Mesenchymal stem cell (in vitro differentiated cells and primary cell): ENCODE results near the gene IQSEC2.

Experiments used
- DNase-seq: peaks from one replicate; pipeline ENCODE4 v3.0.0-alpha.2; 2013
- H2AFZ ChIP-seq: one replicate; pipeline ENCODE4 v1.6.1; 2013; ENCODE audit warnings: low read depth, mild to moderate bottlenecking, control low read depth, inconsistent platforms, low read length, moderate library complexity
- H2AK5ac ChIP-seq: 2 replicates; pipeline ENCODE4 v1.6.1; 2013; ENCODE audit warnings: low read length, moderate library complexity, mild to moderate bottlenecking, inconsistent platforms; ENCODE audit not compliant: severe bottlenecking
- H2BK120ac ChIP-seq: one replicate; pipeline ENCODE4 v1.6.1; 2013; ENCODE audit warnings: low read depth, mild to moderate bottlenecking, inconsistent platforms, low read length, moderate library complexity
- H2BK12ac ChIP-seq, 2 experiments: one replicate each; pipeline ENCODE4 v1.6.1; 2013; ENCODE audit warnings: inconsistent platforms in 2 of 2, low read length in 2 of 2, mild to moderate bottlenecking in 2 of 2, moderate library complexity in 2 of 2, control low read depth in 1 of 2
- H2BK15ac ChIP-seq: one replicate; pipeline ENCODE4 v1.6.1; 2013; ENCODE audit warnings: mild to moderate bottlenecking, low read depth, inconsistent platforms; ENCODE audit not compliant: poor library complexity, severe bottlenecking
- H2BK5ac ChIP-seq: 2 replicates; pipeline ENCODE4 v1.6.1; 2013; ENCODE audit warnings: low read depth, mild to moderate bottlenecking, low read length, control low read depth, inconsistent platforms; ENCODE audit not compliant: poor library complexity, severe bottlenecking
- H3K14ac ChIP-seq, 2 experiments: one replicate each; pipeline ENCODE4 v1.6.1; 2013; ENCODE audit warnings: inconsistent platforms in 2 of 2, low read length in 2 of 2, control low read depth in 1 of 2, mild to moderate bottlenecking in 1 of 2, moderate library complexity in 1 of 2
- H3K18ac ChIP-seq, 2 experiments: one replicate each; pipeline ENCODE4 v1.6.1; 2013; ENCODE audit warnings: inconsistent platforms in 2 of 2, low read length in 2 of 2, control low read depth in 1 of 2, low read depth in 1 of 2, mild to moderate bottlenecking in 1 of 2
- H3K23ac ChIP-seq, 2 experiments: one replicate each; pipeline ENCODE4 v1.6.1; 2013; ENCODE audit warnings: inconsistent platforms in 2 of 2, low read length in 2 of 2, mild to moderate bottlenecking in 2 of 2, moderate library complexity in 2 of 2, control low read depth in 1 of 2
- H3K27ac ChIP-seq: 2 replicates; pipeline ENCODE4 v1.5.1; 2013; ENCODE audit warnings: mild to moderate bottlenecking, moderate library complexity, low read length, control low read depth, inconsistent platforms; ENCODE audit not compliant: poor library complexity, severe bottlenecking
- H3K27me3 ChIP-seq, 2 experiments: 2 replicates each; pipeline versions ENCODE4 v1.6.1 to v1.7.0; 2013; ENCODE audit warnings: low read length in 2 of 2, mild to moderate bottlenecking in 2 of 2, moderate library complexity in 2 of 2, control low read depth in 1 of 2, inconsistent platforms in 1 of 2; ENCODE audit not compliant: control insufficient read depth in 1 of 2, insufficient read depth in 1 of 2
- H3K36me3 ChIP-seq, 2 experiments: 2 replicates each; pipeline versions ENCODE4 v1.6.1 to v1.7.0; 2013; ENCODE audit warnings: low read length in 2 of 2, control low read depth in 1 of 2, inconsistent platforms in 1 of 2, low read depth in 1 of 2, mild to moderate bottlenecking in 1 of 2; ENCODE audit not compliant: insufficient read depth in 2 of 2, control insufficient read depth in 1 of 2
- H3K4ac ChIP-seq, 2 experiments: one replicate each; pipeline ENCODE4 v1.6.1; 2013; ENCODE audit warnings: inconsistent platforms in 2 of 2, low read length in 2 of 2, mild to moderate bottlenecking in 2 of 2, moderate library complexity in 2 of 2, control low read depth in 1 of 2, low read depth in 1 of 2
- H3K4me1 ChIP-seq: 2 replicates; pipeline ENCODE4 v1.6.1; 2013; ENCODE audit warnings: low read depth, low read length, control low read depth; ENCODE audit not compliant: control insufficient read depth, insufficient read depth
- H3K4me2 ChIP-seq: 2 replicates; pipeline ENCODE4 v1.6.1; 2013; ENCODE audit warnings: low read length, mild to moderate bottlenecking, inconsistent platforms; ENCODE audit not compliant: poor library complexity, severe bottlenecking
- H3K4me3 ChIP-seq, 2 experiments: 2 replicates each; pipeline versions ENCODE4 v1.5.1 to v1.7.0; 2013; ENCODE audit warnings: low read length in 2 of 2, mild to moderate bottlenecking in 2 of 2, control low read depth in 1 of 2, low read depth in 1 of 2; ENCODE audit not compliant: insufficient read depth in 1 of 2
- H3K79me1 ChIP-seq: replicated peaks from 2 replicates; pipeline ENCODE4 v1.6.1; 2013; ENCODE audit warnings: mild to moderate bottlenecking, control low read depth, low read length, inconsistent platforms; ENCODE audit not compliant: poor library complexity, severe bottlenecking
- H3K9ac ChIP-seq: 2 replicates; pipeline ENCODE4 v1.7.0; 2013; ENCODE audit warnings: mild to moderate bottlenecking, low read length, moderate library complexity
- H3K9me3 ChIP-seq: 2 replicates; pipeline ENCODE4 v1.7.0; 2013; ENCODE audit warnings: mild to moderate bottlenecking, low read length; ENCODE audit not compliant: control insufficient read depth
- H4K8ac ChIP-seq: one replicate; pipeline ENCODE4 v1.6.1; 2013; ENCODE audit warnings: inconsistent platforms, mild to moderate bottlenecking, low read length, moderate library complexity
- H4K91ac ChIP-seq: one replicate; pipeline ENCODE4 v1.6.1; 2013; ENCODE audit warnings: mild to moderate bottlenecking, low read length, inconsistent platforms
- WGBS: methylation state at CpG from one replicate; pipeline ENCODE4 v1.1.7; 2013; ENCODE audit warnings: mixed read lengths; 5-methylcytosine and 5-hydroxymethylcytosine counted together

Gene IQSEC2

DNA sequence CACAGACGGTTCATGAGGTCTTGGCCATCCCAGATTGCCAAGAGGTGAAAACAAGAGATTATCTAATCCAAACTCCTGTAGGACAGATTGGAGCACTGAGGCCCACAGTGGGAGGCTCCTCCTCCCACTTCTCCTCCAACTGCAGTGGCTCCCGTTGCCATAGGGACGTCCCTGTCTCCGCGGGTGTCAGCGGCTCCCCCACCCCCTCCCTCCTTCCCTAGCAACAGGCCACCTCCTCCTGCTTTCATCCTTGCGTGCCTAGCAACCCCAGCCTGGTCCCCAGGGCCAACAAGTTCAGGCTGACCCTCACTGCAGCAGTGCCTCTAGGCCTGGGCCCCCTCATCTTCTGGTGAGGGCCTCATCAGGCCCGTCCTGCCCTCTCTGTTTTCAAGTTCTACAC is 6.8 kb upstream of the IQSEC2 start:
- Histone ChIP-seq H2BK15ac (no peak overlapping the region), H3K23ac (no peak overlapping the region), H3K4me3 (no peak overlapping the region), H4K91ac (no peak overlapping the region), H3K79me1 (no peaks in the 10 kb centered on the region), H2BK120ac (no peak overlapping the region), H2BK12ac (no peak overlapping the region), H2BK5ac (no peak overlapping the region), H3K4me2 (no peak overlapping the region), H3K9ac (peak overlapping the region; percentile 57), H3K36me3 (no peaks in the 10 kb centered on the region), H4K8ac (no peak overlapping the region), H2AFZ (no peak overlapping the region), H3K9me3 (no peaks in the 10 kb centered on the region), H3K27ac (no peak overlapping the region), H3K4me1 (peaks cover 16% of the 10 kb centered on the region), H3K14ac (no peak overlapping the region), H3K18ac (peak overlapping the region in 1 of 2 experiments; percentile 85), H3K27me3 (peaks cover 0 to 63% of the 10 kb centered on the region in 2 experiments), H2AK5ac (no peak overlapping the region), H3K4ac (peak overlapping the region in 1 of 2 experiments; percentile 15)
- 19% methylated on average over 7 of the region's 8 CpGs for WGBS
- peak; percentile 33 for DNase-seq

DNA sequence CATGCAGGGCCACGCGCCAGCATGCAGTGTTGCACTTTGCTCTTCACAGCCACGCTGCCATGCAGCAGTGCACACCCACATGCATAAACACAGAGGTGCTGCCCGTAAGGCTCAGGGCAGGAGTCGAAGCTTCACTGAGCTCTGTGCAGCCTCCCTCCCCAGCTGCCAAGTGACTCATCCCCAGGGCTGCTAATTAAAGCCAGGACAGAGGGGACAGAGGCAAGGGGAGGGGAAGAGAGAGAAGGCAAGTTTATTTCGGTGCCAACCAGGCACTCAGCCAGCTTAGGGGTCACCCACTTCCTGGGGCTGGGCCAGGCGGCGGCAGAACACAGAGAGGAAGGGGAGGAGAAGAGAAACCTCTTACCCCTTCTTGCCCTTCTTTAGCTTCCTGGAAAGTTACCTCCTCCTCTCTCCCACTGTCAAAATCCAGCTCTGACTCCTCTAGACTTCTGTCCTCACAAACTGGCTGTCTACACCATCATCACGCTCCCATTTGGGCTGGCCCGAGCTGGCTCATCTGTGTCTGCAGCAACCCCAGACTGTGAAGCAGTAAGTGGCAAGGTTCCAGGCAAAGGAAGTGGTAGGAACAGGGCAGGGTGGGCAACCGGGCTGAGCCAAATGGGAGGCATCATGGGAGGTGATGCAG is 6.2 kb upstream of the IQSEC2 start:
- Histone ChIP-seq H3K79me1 (no peaks in the 10 kb centered on the region), H3K27me3 (peaks cover 0 to 59% of the 10 kb centered on the region in 2 experiments), H2BK5ac (no peak overlapping the region), H4K8ac (no peak overlapping the region), H3K14ac (no peak overlapping the region), H2BK120ac (no peak overlapping the region), H2BK12ac (peak overlapping the region in 1 of 2 experiments; percentile 1), H3K27ac (peak overlapping the region; percentile 37), H4K91ac (peak overlapping the region; percentile 75), H2AFZ (no peak overlapping the region), H3K9me3 (no peaks in the 10 kb centered on the region), H3K4me3 (peak overlapping the region; percentile 20 to 45), H3K23ac (no peak overlapping the region), H2BK15ac (no peak overlapping the region), H3K36me3 (no peaks in the 10 kb centered on the region), H2AK5ac (no peak overlapping the region), H3K18ac (peak overlapping the region in 1 of 2 experiments; percentile 85), H3K4me2 (no peak overlapping the region), H3K9ac (peak overlapping the region; percentile 57), H3K4ac (peak overlapping the region in 1 of 2 experiments; percentile 15), H3K4me1 (peaks cover 18% of the 10 kb centered on the region)
- DNase-seq, result peak; percentile 71
- 60% methylated on average over 2 of the region's 11 CpGs for WGBS

DNA sequence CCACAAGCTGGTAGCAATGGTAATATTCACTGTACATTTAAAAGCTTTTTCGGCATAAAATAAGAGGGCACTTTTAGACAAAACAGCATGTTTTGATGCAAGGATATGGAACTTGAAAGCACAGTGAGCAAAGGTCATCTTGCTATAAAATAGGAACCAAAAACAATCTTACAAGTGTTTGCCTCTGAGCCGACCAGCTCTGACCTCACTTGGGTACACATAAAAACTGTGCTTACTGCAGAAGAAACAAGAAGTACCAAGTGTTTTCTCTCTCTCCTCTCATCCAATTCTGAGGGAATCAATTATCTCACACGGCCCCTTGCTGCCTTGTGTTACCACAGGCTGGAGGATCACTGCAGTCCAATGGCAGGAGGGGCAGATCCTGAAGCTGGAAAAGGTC is 4.8 kb upstream of the IQSEC2 start:
- Histone ChIP-seq H2AFZ (no peak overlapping the region), H3K9ac (no peak overlapping the region), H3K4me1 (peaks cover 24% of the 10 kb centered on the region), H3K4me3 (no peak overlapping the region), H2AK5ac (no peak overlapping the region), H3K27me3 (peaks cover 0 to 60% of the 10 kb centered on the region in 2 experiments), H3K23ac (no peak overlapping the region), H3K36me3 (no peaks in the 10 kb centered on the region), H4K8ac (no peak overlapping the region), H3K27ac (no peak overlapping the region), H2BK15ac (no peak overlapping the region), H2BK12ac (no peak overlapping the region), H3K4me2 (no peak overlapping the region), H2BK120ac (no peak overlapping the region), H3K14ac (no peak overlapping the region), H3K79me1 (no peaks in the 10 kb centered on the region), H4K91ac (no peak overlapping the region), H3K18ac (no peak overlapping the region), H2BK5ac (no peak overlapping the region), H3K4ac (no peak overlapping the region), H3K9me3 (no peaks in the 10 kb centered on the region)
- 82% methylated on average over 2 of the region's 3 CpGs for WGBS
- no peak for DNase-seq

DNA sequence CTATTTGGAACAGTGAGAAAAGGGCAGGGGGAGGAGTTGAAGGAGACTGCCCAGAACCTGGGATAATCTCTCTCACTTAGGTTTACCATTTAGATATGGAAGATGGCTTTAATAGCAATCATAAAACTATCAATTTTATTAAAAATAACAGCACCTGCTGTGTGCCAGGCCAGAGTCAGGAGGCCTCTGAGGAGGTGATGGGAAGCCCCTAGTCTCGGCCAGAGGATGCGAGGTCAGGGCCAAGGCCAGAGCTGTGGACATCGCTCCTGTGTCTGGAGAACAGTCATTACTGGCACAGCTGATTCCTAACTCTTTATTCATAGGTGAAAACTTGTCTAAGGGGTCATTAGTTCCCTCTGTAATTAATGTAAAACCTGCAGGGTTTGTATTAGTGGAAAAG is 4.2 kb upstream of the IQSEC2 start:
- no peak overlapping the region for H3K4ac ChIP-seq
- H3K23ac ChIP-seq, result no peak overlapping the region
- H3K14ac ChIP-seq, result no peak overlapping the region
- no peak overlapping the region for H2BK120ac ChIP-seq
- peak overlapping the region; percentile 19 for H3K9ac ChIP-seq
- DNase-seq, result no peak
- no peak overlapping the region for H2BK5ac ChIP-seq
- H4K91ac ChIP-seq, result no peak overlapping the region
- no peak overlapping the region for H3K4me3 ChIP-seq
- H3K27ac ChIP-seq, result no peak overlapping the region
- no peaks in the 10 kb centered on the region for H3K36me3 ChIP-seq
- H3K4me1 ChIP-seq, result peaks cover 26% of the 10 kb centered on the region
- no peak overlapping the region for H2AFZ ChIP-seq
- peaks cover 0 to 54% of the 10 kb centered on the region in 2 experiments for H3K27me3 ChIP-seq
- WGBS, result 100% methylated on average over 2 of the region's 3 CpGs
- H3K18ac ChIP-seq, result no peak overlapping the region
- H3K9me3 ChIP-seq, result no peaks in the 10 kb centered on the region
- H4K8ac ChIP-seq, result no peak overlapping the region
- no peaks in the 10 kb centered on the region for H3K79me1 ChIP-seq
- no peak overlapping the region for H2BK15ac ChIP-seq
- H3K4me2 ChIP-seq, result no peak overlapping the region
- H2BK12ac ChIP-seq, result no peak overlapping the region
- no peak overlapping the region for H2AK5ac ChIP-seq
